T-cell (primary cell): ENCODE data around the gene VTI1A. TPM values are rescaled to one million over a fixed set of nuclear protein-coding genes. Genes with fewer than 3 reads are reported as not detected.

Experiments
- ATAC-seq, 4 experiments: fragments of 200-7000 bp in 3 of 4; fragments of 150-1000 bp in 1 of 4; cut with Tn5 transposase; replicated peaks in 1 of 4; 1 replicate in 3 of 4; 2 replicates in 1 of 4; pipeline ENCODE4 v1.10.0; 2021; ENCODE audit warnings: moderate library complexity in 3 of 4, mild to moderate bottlenecking in 2 of 4, moderate number of reproducible peaks in 1 of 4
- CTCF ChIA-PET, 2 donors: fragments of 300-600 bp; sonication (Branson Sonifier 250); formaldehyde crosslinking; loops; one replicate each; lab custom pipeline; 2022; ENCODE audit warnings: antibody characterized with exemption in 2 of 2; lab: Charles Lee
- POLR2A ChIA-PET, 2 donors: fragments of 300-600 bp; sonication (Branson Sonifier 250); formaldehyde crosslinking; loops; one replicate each; lab custom pipeline; 2022; ENCODE audit warnings: antibody characterized with exemption in 2 of 2; lab: Charles Lee
- DNase-seq, 35 experiments: peaks; one replicate each; pipeline versions ENCODE4 v3.0.0 to v3.0.0-alpha.2; 2013 to 2023
- H3K27ac ChIP-seq: one replicate; pipeline ENCODE4 v1.5.1; 2013; ENCODE audit warnings: low read length
- H3K27me3 ChIP-seq, 2 experiments: replicated peaks in 1 of 2; 1 replicate in 1 of 2; 2 replicates in 1 of 2; pipeline versions ENCODE4 v1.6.1 to v1.7.0; 2013; ENCODE audit warnings: low read length in 1 of 2, mixed read lengths in 1 of 2; ENCODE audit not compliant: control insufficient read depth in 2 of 2, insufficient read depth in 2 of 2; ENCODE audit errors: extremely low read depth in 1 of 2
- H3K36me3 ChIP-seq, 2 donors: 1 replicate in 1 of 2; 2 replicates in 1 of 2; pipeline versions ENCODE4 v1.6.1 to v1.7.0; 2013; ENCODE audit warnings: low read length in 1 of 2; ENCODE audit not compliant: control insufficient read depth in 2 of 2, insufficient read depth in 1 of 2; ENCODE audit errors: extremely low read depth in 1 of 2
- H3K4me1 ChIP-seq, 2 experiments: 1 replicate in 1 of 2; 2 replicates in 1 of 2; pipeline versions ENCODE4 v1.6.1 to v1.7.0; 2013; ENCODE audit warnings: low read length in 2 of 2, mixed read lengths in 1 of 2; ENCODE audit not compliant: insufficient read depth in 2 of 2, control insufficient read depth in 1 of 2; ENCODE audit errors: extremely low read depth in 1 of 2
- H3K4me3 ChIP-seq, 2 donors: 1 replicate in 1 of 2; 2 replicates in 1 of 2; pipeline versions ENCODE4 v1.5.1 to v1.7.0; 2013; ENCODE audit warnings: mild to moderate bottlenecking in 2 of 2, low read length in 1 of 2, moderate library complexity in 1 of 2; ENCODE audit not compliant: control insufficient read depth in 1 of 2; ENCODE audit errors: extremely low read depth in 1 of 2
- H3K9me3 ChIP-seq: 2 replicates; pipeline ENCODE4 v1.7.0; 2013
- H3K27ac Mint-ChIP-seq, 2 donors: one replicate each; pipeline ENCODE4 v1.8.0; 2020 to 2021; ENCODE audit warnings: mild to moderate bottlenecking in 2 of 2, mixed read lengths in 2 of 2
- H3K27me3 Mint-ChIP-seq, 2 donors: one replicate each; pipeline ENCODE4 v1.8.0; 2021 to 2022; ENCODE audit warnings: mixed read lengths in 2 of 2
- H3K36me3 Mint-ChIP-seq: one replicate; pipeline ENCODE4 v1.8.0; 2021; ENCODE audit warnings: mixed read lengths
- H3K4me1 Mint-ChIP-seq, 3 donors: one replicate each; pipeline ENCODE4 v1.8.0; 2020 to 2022; ENCODE audit warnings: mixed read lengths in 3 of 3, mild to moderate bottlenecking in 1 of 3
- H3K4me3 Mint-ChIP-seq, 3 donors: one replicate each; pipeline ENCODE4 v1.8.0; 2020 to 2022; ENCODE audit warnings: mild to moderate bottlenecking in 3 of 3, mixed read lengths in 3 of 3, moderate library complexity in 3 of 3
- H3K9me3 Mint-ChIP-seq, 3 donors: one replicate each; pipeline ENCODE4 v1.8.0; 2020 to 2022; ENCODE audit warnings: mixed read lengths in 3 of 3
- WGBS: methylation state at CpG from one replicate; pipeline ENCODE4 v1.1.5; 2013; ENCODE audit warnings: missing lambda C conversion rate; ENCODE audit not compliant: insufficient coverage; 5-methylcytosine and 5-hydroxymethylcytosine counted together
- total RNA-seq, 35 experiments: library from RNA in 6 of 35; stranded (reverse) in 6 of 35; fragments of 120-200 nt in 1 of 35; gene quantifications; one replicate each; pipeline versions ENCODE4 v1.2.1 to v1.2.4 and lab custom pipeline; 2013 to 2026

Gene VTI1A
- total RNA-seq, 5 donors from 2014 or later (not counting 1 experiment from before 2014, with no cell fraction given), result 41.3 to 53.6 (median 43.5) TPM

GRCh38 chr10:112622786-112623185 is 175.8 kb downstream of the VTI1A start:
- H3K27me3 Mint-ChIP-seq, result no peaks in the 10 kb centered on the region
- Histone ChIP-seq H3K27ac (no peak overlapping the region), H3K9me3 (no peaks in the 10 kb centered on the region), H3K36me3 (no peaks in the 10 kb centered on the region), H3K4me1 (no peaks in the 10 kb centered on the region), H3K27me3 (no peaks in the 10 kb centered on the region), H3K4me3 (no peak overlapping the region)
- H3K4me1 Mint-ChIP-seq, result no peaks in the 10 kb centered on the region
- no peak overlapping the region for H3K27ac Mint-ChIP-seq
- no peaks in the 10 kb centered on the region for H3K9me3 Mint-ChIP-seq
- 100% methylated on average over 1 of the region's 2 CpGs for WGBS
- no peak for DNase-seq
- peaks cover 18% of the 10 kb centered on the region for H3K36me3 Mint-ChIP-seq
- CTCF ChIA-PET, result interaction anchor here in 1 of 2 donors (0.8 kb wide), 1 partner anchor 51 kb away, joined by 3 read pairs; no protein-coding TSS in a partner anchor
- POLR2A ChIA-PET, result no interaction called here
- H3K4me3 Mint-ChIP-seq, result no peak overlapping the region
- no peak for ATAC-seq

GRCh38 chr10:112624546-112625048 is 177.6 kb downstream of the VTI1A start:
- no CpG with 5 or more reads among the region's 7 CpGs for WGBS

GRCh38 chr10:112628951-112629609 is 182.1 kb downstream of the VTI1A start:
- POLR2A ChIA-PET, result no interaction called here
- Histone ChIP-seq H3K4me3 (no peak overlapping the region), H3K27ac (no peak overlapping the region), H3K27me3 (no peaks in the 10 kb centered on the region), H3K36me3 (no peaks in the 10 kb centered on the region), H3K4me1 (no peaks in the 10 kb centered on the region), H3K9me3 (no peaks in the 10 kb centered on the region)
- Mint-ChIP-seq H3K36me3 (peaks cover 29% of the 10 kb centered on the region), H3K9me3 (no peaks in the 10 kb centered on the region), H3K4me3 (no peak overlapping the region), H3K4me1 (no peaks in the 10 kb centered on the region), H3K27me3 (no peaks in the 10 kb centered on the region), H3K27ac (no peak overlapping the region)
- DNase-seq (no peak), ATAC-seq (no peak)
- CTCF ChIA-PET, result no interaction called here
- no CpG with 5 or more reads among the region's 5 CpGs for WGBS

More at GRCh38 chr10:112624546-112625048, 177.6 kb downstream of the VTI1A start:
- Mint-ChIP-seq H3K36me3 (peaks cover 18% of the 10 kb centered on the region), H3K27ac (no peak overlapping the region), H3K4me1 (no peaks in the 10 kb centered on the region), H3K9me3 (no peaks in the 10 kb centered on the region), H3K4me3 (no peak overlapping the region), H3K27me3 (no peaks in the 10 kb centered on the region)
- POLR2A ChIA-PET, result no interaction called here
- H3K27me3 ChIP-seq, result no peaks in the 10 kb centered on the region
- CTCF ChIA-PET, result no interaction called here
- no peak overlapping the region for H3K4me3 ChIP-seq
- no peaks in the 10 kb centered on the region for H3K4me1 ChIP-seq
- no peaks in the 10 kb centered on the region for H3K9me3 ChIP-seq
- no peaks in the 10 kb centered on the region for H3K36me3 ChIP-seq
- H3K27ac ChIP-seq, result no peak overlapping the region
- no peak for DNase-seq
- no peak for ATAC-seq

GRCh38 chr10:112631501-112632400 is 184.7 kb downstream of the VTI1A start:
- H3K4me1 Mint-ChIP-seq, result no peaks in the 10 kb centered on the region
- H3K27ac Mint-ChIP-seq, result no peak overlapping the region
- H3K4me3 ChIP-seq, result no peak overlapping the region
- WGBS, result 100% methylated on average over 1 of the region's 8 CpGs
- H3K9me3 ChIP-seq, result no peaks in the 10 kb centered on the region
- ATAC-seq, result no peak
- H3K4me3 Mint-ChIP-seq, result no peak overlapping the region
- DNase-seq, result no peak
- no peaks in the 10 kb centered on the region for H3K4me1 ChIP-seq
- H3K36me3 Mint-ChIP-seq, result peaks cover 43% of the 10 kb centered on the region
- H3K27ac ChIP-seq, result no peak overlapping the region
- H3K9me3 Mint-ChIP-seq, result no peaks in the 10 kb centered on the region
- H3K27me3 ChIP-seq, result no peaks in the 10 kb centered on the region
- H3K27me3 Mint-ChIP-seq, result no peaks in the 10 kb centered on the region
- H3K36me3 ChIP-seq, result no peaks in the 10 kb centered on the region
- ChIA-PET POLR2A (no interaction called here), CTCF (no interaction called here)

- Histone ChIP-seq H3K9me3 (no peaks in the 10 kb centered on the region), H3K4me3 (no peak overlapping the region), H3K27ac (no peak overlapping the region), H3K4me1 (no peaks in the 10 kb centered on the region), H3K27me3 (no peaks in the 10 kb centered on the region), H3K36me3 (no peaks in the 10 kb centered on the region)
- Mint-ChIP-seq H3K36me3 (peaks cover 39% of the 10 kb centered on the region), H3K4me1 (no peaks in the 10 kb centered on the region), H3K4me3 (no peak overlapping the region), H3K27ac (no peak overlapping the region), H3K27me3 (no peaks in the 10 kb centered on the region), H3K9me3 (no peaks in the 10 kb centered on the region)
- CTCF ChIA-PET, result no interaction called here
- no peak for DNase-seq
- 92% methylated on average over 2 of the region's 5 CpGs for WGBS
- no peak for ATAC-seq
- POLR2A ChIA-PET, result no interaction called here
These were observed 187.2 kb downstream of the VTI1A start for GRCh38 chr10:112634096-112634830.

- DNase-seq (no peak), ATAC-seq (no peak)
- Mint-ChIP-seq H3K27me3 (no peaks in the 10 kb centered on the region), H3K4me1 (no peaks in the 10 kb centered on the region), H3K36me3 (peaks cover 32% of the 10 kb centered on the region), H3K4me3 (no peak overlapping the region), H3K9me3 (no peaks in the 10 kb centered on the region), H3K27ac (no peak overlapping the region)
- POLR2A ChIA-PET, result no interaction called here
- Histone ChIP-seq H3K36me3 (no peaks in the 10 kb centered on the region), H3K27ac (no peak overlapping the region), H3K9me3 (no peaks in the 10 kb centered on the region), H3K4me1 (no peaks in the 10 kb centered on the region), H3K4me3 (no peak overlapping the region), H3K27me3 (no peaks in the 10 kb centered on the region)
- 80% methylated on average over 1 of the region's 3 CpGs for WGBS
- CTCF ChIA-PET, result interaction anchor here in 1 of 2 donors (0.5 kb wide), 1 partner anchor 675 kb away, joined by 3 read pairs; no protein-coding TSS in a partner anchor
These were observed 190.9 kb downstream of the VTI1A start for GRCh38 chr10:112637901-112638300.
